Aorta (tissue), 5 donors: ENCODE data around the gene PCDH9. TPM values are rescaled to one million over a fixed set of nuclear protein-coding genes. Genes with fewer than 3 reads are reported as not detected.

Source experiments
- ATAC-seq: fragments of 200-7000 bp; cut with Tn5 transposase; one replicate; pipeline ENCODE4 v1.9.1; 2022; ENCODE audit warnings: moderate library complexity; ENCODE audit not compliant: low FRiP score
- DNase-seq, 2 donors: peaks; one replicate each; pipeline ENCODE4 v3.0.0-alpha.2; 2020
- H3K27ac ChIP-seq, 2 donors: one replicate each; pipeline ENCODE4 v1.5.1; 2013; ENCODE audit warnings: low read length in 2 of 2, mild to moderate bottlenecking in 2 of 2, moderate library complexity in 2 of 2, control low read depth in 1 of 2, inconsistent platforms in 1 of 2, low read depth in 1 of 2
- H3K27me3 ChIP-seq, 2 donors: one replicate each; pipeline ENCODE4 v1.6.1; 2013; ENCODE audit warnings: control low read depth in 1 of 2, low read length in 1 of 2, mild to moderate bottlenecking in 1 of 2, moderate library complexity in 1 of 2; ENCODE audit not compliant: insufficient read depth in 2 of 2, control insufficient read depth in 1 of 2
- H3K36me3 ChIP-seq, 2 donors: one replicate each; pipeline ENCODE4 v1.6.1; 2013; ENCODE audit warnings: control low read depth in 1 of 2, low read length in 1 of 2, mild to moderate bottlenecking in 1 of 2; ENCODE audit not compliant: insufficient read depth in 2 of 2, control insufficient read depth in 1 of 2
- H3K4me1 ChIP-seq, 2 donors: one replicate each; pipeline ENCODE4 v1.6.1; 2013; ENCODE audit warnings: low read length in 2 of 2, control low read depth in 1 of 2, mild to moderate bottlenecking in 1 of 2, moderate library complexity in 1 of 2; ENCODE audit not compliant: insufficient read depth in 2 of 2, control insufficient read depth in 1 of 2
- H3K4me3 ChIP-seq, 2 donors: one replicate each; pipeline ENCODE4 v1.5.1; 2013; ENCODE audit warnings: low read length in 2 of 2, control low read depth in 1 of 2, mild to moderate bottlenecking in 1 of 2
- H3K9me3 ChIP-seq: one replicate; pipeline ENCODE4 v1.6.1; 2013; ENCODE audit warnings: mild to moderate bottlenecking, low read length; ENCODE audit not compliant: control insufficient read depth
- WGBS, 2 donors: extraction: QIAGEN DNeasy Blood & Tissue Kit; methylation state at CpG; one replicate each; pipeline ENCODE4 v1.1.7; 2013; 5-methylcytosine and 5-hydroxymethylcytosine counted together
- intact Hi-C, 2 donors: fragments of 100-400 bp; cut with DNase I; formaldehyde crosslinking; loops; one replicate each; pipeline versions ENCODE4 v1.14.2 to v1.15.0; 2022
- polyA plus RNA-seq, 2 donors: library from polyadenylated mRNA; stranded (reverse); fragments of 200-250 nt; gene quantifications; one replicate each; pipeline ENCODE4 v1.2.3, GENCODE V29; 2013
- total RNA-seq, 2 donors: library from RNA; stranded (reverse); fragmentation: NEBNext Ultra II Directional; extraction: Animal tissue kit (Norgen Biotek cat#: 25700); gene quantifications; one replicate each; pipeline ENCODE4 v1.2.1, GENCODE V29; 2021
- donor health status: healthy with polysubstance abuse.
- donor health status: Bipolar disorder and iron deficiency.
- donor health status: DM: no; HTN: no; CAD: no.
- donor health status: DM: no; HTN: no; CAD: no.
- donor health status: DM: yes; HTN: yes; CAD: no.

The PCDH9 gene
- total and polyA plus RNA-seq, 4 donors = 0.38 to 6.3 (median 4.2) TPM

DNA sequence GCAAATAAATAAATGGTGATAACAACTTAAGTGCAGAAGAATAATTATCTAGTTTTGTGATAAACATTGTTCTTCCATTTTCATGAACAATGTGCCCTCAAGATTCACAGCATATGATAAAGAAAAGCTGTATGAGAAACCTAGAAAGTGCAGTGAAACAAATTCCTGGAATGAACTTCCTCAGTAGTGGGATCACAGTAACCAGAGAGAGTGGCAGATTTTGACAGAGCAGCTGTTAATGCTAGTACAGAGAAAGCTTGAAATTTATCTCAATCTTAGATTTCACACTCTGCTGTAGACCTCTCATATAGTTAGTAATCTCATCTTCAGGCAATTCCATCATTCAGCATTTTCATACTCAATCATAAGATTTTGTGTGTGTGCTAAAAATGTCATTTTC is 664.9 kb downstream of the PCDH9 start:
- intact Hi-C loops = no loop called here
- ATAC-seq = no peak

DNA sequence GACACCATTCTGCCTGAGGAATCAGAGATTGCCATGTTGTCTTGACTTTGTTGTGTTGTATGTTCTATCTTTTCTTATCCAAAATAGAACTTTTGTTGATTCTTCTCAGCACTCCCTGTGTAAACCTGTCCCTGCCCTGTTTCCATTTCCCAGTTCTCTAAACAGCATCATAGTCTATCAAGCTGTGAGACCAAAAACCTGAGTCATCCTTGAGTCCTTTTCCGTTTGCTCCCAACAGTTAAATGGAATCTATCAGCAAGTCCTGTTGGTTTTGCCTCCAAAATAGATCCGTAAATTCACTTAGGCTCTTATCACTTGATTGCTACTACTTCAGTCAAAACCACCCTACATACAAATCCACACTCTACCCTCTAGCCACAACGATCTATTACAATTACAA is 667.1 kb downstream of the PCDH9 start:
- Histone ChIP-seq H3K36me3 (no peaks in the 10 kb centered on the region), H3K4me3 (no peak overlapping the region), H3K4me1 (no peaks in the 10 kb centered on the region), H3K27ac (no peak overlapping the region), H3K9me3 (no peaks in the 10 kb centered on the region), H3K27me3 (no peaks in the 10 kb centered on the region)
- WGBS, 2 donors = 80 to 86% methylated on average over 3 of the region's 3 CpGs
- no peak for ATAC-seq
- intact Hi-C loops = no loop called here
- DNase-seq = no peak

More for the DNA sequence above, 664.9 kb downstream of the PCDH9 start:
- H3K4me3 ChIP-seq = no peak overlapping the region
- no peaks in the 10 kb centered on the region for H3K36me3 ChIP-seq
- no peak for DNase-seq
- H3K9me3 ChIP-seq = no peaks in the 10 kb centered on the region
- no peaks in the 10 kb centered on the region for H3K4me1 ChIP-seq
- H3K27me3 ChIP-seq = no peaks in the 10 kb centered on the region
- no peak overlapping the region for H3K27ac ChIP-seq

DNA sequence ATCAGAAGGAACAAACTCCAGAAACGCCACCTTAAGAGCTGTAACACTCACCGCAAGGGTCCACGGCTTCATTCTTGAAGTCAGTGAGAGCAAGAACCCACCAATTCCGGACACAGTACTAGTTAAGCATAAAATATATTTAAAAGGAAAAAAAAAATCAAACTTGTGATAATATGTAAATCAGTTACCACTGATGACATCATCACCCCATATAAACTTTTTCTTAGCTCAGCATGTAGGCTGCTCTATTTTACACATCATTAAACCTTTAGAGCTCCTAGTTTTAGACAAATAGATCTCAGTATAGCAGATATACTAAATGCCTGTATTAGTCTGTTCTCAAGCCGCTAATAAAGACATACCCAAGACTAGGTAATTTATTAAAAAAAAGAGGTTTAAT is 668.1 kb downstream of the PCDH9 start:
- 79% methylated on average over 5 of the region's 5 CpGs for WGBS, 2 donors
- Histone ChIP-seq H3K9me3 (no peaks in the 10 kb centered on the region), H3K4me3 (no peak overlapping the region), H3K27ac (no peak overlapping the region), H3K27me3 (no peaks in the 10 kb centered on the region), H3K36me3 (no peaks in the 10 kb centered on the region), H3K4me1 (peaks cover 0 to 2% of the 10 kb centered on the region in 2 donors)
- no peak for DNase-seq
- no peak for ATAC-seq
- intact Hi-C loops = no loop called here

DNA sequence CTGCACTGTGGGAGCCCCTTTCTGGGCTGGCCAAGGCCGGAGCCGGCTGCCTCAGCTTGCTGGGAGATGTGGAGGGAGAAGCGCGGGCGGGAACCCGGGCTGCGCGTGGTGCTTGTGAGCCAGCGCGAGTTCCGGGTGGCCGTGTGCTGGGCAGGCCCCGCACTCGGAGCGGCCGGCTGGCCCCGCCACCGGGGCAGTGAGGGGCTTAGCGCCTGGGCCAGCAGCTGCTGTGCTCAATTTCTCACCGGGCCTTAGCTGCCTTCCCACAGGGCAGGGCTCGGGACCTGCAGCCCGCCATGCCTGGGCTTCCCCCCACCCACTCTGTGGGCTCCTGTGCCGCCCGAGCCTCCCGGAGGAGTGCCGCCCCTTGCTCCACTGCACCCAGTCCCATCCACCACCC is 669.1 kb downstream of the PCDH9 start:
- Histone ChIP-seq H3K9me3 (no peaks in the 10 kb centered on the region), H3K36me3 (no peaks in the 10 kb centered on the region), H3K4me1 (peaks cover 0 to 2% of the 10 kb centered on the region in 2 donors), H3K4me3 (no peak overlapping the region), H3K27ac (no peak overlapping the region), H3K27me3 (no peaks in the 10 kb centered on the region)
- ATAC-seq (no peak), DNase-seq (no peak)
- intact Hi-C loops = no loop called here
- 96 to 98% methylated on average over 26 of the region's 26 CpGs for WGBS, 2 donors

DNA sequence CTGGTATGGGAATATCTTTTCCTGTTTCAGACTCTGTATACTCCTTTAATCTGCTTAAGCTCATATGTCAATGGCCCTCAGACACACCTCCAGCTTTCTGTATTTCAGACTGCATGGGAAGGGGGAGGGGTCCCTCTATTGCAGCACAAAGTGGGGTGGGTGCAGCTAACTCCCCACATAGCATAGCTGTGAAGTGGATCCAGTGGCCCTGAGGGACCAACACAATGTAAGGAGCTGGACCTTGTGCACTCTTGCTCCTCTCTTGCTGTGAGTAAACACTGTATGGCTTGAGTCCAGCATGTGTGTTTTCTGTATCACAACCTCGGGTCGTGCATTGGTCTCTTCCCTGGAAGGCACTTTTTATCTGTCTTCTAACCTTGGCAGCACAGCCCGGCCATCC is 669.9 kb downstream of the PCDH9 start:
- Histone ChIP-seq H3K36me3 (no peaks in the 10 kb centered on the region), H3K4me1 (peaks cover 0 to 2% of the 10 kb centered on the region in 2 donors), H3K9me3 (no peaks in the 10 kb centered on the region), H3K4me3 (no peak overlapping the region), H3K27ac (no peak overlapping the region), H3K27me3 (no peaks in the 10 kb centered on the region)
- ATAC-seq (peak; percentile 26), DNase-seq (no peak)
- 74 to 79% methylated on average over 3 of the region's 3 CpGs for WGBS, 2 donors
- intact Hi-C loops = no loop called here

DNA sequence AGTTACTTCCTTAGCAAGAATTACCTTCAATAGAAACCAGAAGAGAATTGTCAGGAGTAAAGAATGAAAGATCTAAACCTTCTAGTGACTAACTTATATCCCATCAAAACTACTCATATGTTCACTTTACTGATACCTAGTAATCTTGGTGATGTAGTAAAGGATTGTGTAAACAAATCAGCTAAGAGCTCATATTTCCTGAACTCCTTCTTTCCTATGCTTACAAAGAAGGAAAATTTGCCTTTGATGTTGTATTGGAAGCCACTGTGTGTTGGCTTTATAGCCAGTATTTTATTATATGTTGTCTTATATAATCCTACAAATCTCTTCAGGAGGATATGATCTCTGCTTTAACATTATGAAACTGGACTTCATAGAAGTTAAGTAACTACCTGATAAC is 671.0 kb downstream of the PCDH9 start:
- no peaks in the 10 kb centered on the region for H3K27me3 ChIP-seq
- H3K4me1 ChIP-seq = peaks cover 0 to 2% of the 10 kb centered on the region in 2 donors
- H3K4me3 ChIP-seq = no peak overlapping the region
- DNase-seq (no peak), ATAC-seq (no peak)
- no peak overlapping the region for H3K27ac ChIP-seq
- intact Hi-C loops = no loop called here
- H3K36me3 ChIP-seq = no peaks in the 10 kb centered on the region
- H3K9me3 ChIP-seq = no peaks in the 10 kb centered on the region

DNA sequence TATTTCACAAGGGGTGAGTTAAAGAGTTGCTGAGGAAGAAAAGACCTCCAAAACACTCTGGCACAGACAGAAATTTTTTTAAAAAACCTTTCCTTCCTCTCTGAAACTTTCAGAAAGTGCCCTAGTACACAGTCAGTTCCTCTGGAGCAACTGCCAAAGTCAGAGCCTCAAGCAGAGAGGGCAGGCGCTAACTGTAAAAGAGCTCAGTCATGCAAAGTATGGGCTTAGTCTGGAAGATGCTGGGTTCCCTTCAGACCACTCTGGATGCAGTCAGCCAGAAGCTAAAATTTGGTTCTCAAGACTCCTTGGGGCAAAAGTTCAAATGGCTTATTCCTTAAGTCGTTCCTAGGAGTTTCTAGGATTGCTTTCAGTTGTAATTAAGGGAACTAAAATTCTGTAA is 671.6 kb downstream of the PCDH9 start:
- H3K27ac ChIP-seq = no peak overlapping the region
- H3K9me3 ChIP-seq = no peaks in the 10 kb centered on the region
- H3K36me3 ChIP-seq = no peaks in the 10 kb centered on the region
- intact Hi-C loops = no loop called here
- H3K27me3 ChIP-seq = no peaks in the 10 kb centered on the region
- DNase-seq = no peak
- no peak for ATAC-seq
- WGBS, 2 donors = 63 to 74% methylated on average over 2 of the region's 2 CpGs
- H3K4me3 ChIP-seq = no peak overlapping the region
- peaks cover 0 to 2% of the 10 kb centered on the region in 2 donors for H3K4me1 ChIP-seq

DNA sequence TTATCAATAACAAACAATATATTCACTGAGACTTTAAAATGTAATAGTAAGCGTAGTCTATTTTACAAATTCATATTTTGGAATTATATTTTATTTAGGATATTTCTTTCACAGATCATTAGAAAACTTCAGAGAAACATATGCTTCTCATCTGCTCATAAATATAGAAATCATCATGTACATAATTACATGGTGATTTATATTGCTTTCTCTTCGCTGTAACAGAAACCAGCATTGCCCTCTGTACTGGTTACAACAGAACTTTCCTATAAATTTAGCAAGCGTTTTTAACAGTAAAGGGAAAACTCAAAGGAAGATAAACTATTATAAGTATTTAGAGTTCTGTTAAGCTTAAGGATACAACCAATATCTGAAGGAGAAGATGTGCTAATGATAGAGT is 672.8 kb downstream of the PCDH9 start:
- Histone ChIP-seq H3K27ac (no peak overlapping the region), H3K4me3 (no peak overlapping the region), H3K27me3 (no peaks in the 10 kb centered on the region), H3K9me3 (no peaks in the 10 kb centered on the region), H3K4me1 (peaks cover 0 to 2% of the 10 kb centered on the region in 2 donors), H3K36me3 (no peaks in the 10 kb centered on the region)
- intact Hi-C loops = no loop called here
- no peak for ATAC-seq
- DNase-seq = no peak
- 64 to 77% methylated on average over 3 of the region's 3 CpGs for WGBS, 2 donors

DNA sequence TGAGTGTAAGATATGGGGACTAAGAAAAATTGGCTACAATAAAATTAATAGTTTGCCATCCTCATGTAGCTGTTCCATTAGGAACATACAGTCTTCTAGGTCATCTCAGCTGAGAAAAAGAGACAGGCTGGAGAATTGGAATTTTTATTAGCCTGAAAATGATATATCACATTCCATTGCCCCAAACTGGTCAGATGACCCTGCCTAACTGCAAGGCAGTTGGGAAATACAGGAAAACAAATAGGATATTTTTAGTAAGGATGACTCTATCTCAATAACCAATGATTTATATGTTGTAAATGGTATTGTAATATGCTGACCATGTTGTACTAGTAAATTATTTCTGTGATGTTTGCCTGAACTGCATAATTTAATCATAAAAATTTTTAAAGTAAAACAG is 673.8 kb downstream of the PCDH9 start:
- no peak overlapping the region for H3K4me3 ChIP-seq
- H3K9me3 ChIP-seq = no peaks in the 10 kb centered on the region
- ATAC-seq = no peak
- DNase-seq = no peak
- no peak overlapping the region for H3K27ac ChIP-seq
- peaks cover 0 to 2% of the 10 kb centered on the region in 2 donors for H3K4me1 ChIP-seq
- no peaks in the 10 kb centered on the region for H3K36me3 ChIP-seq
- no peaks in the 10 kb centered on the region for H3K27me3 ChIP-seq
- intact Hi-C loops = no loop called here
